H54 (cell line): ENCODE results near the gene TREM1.

Source experiments
- DNase-seq: peaks from one replicate; pipeline ENCODE4 v3.0.0; 2011; ENCODE audit warnings: low spot score, mixed read lengths; ENCODE audit not compliant: insufficient read length
- FAIRE-seq: peaks from 3 replicates; lab custom pipeline; 2011; peaks lifted over from hg19 to GRCh38; lab: Jason Lieb, UNC
- POLR2A ChIP-seq: IDR thresholded peaks from 2 replicates; pipeline ENCODE4 v1.6.1; 2011; ENCODE audit warnings: low read depth, mild to moderate bottlenecking, low read length

Gene TREM1

DNA sequence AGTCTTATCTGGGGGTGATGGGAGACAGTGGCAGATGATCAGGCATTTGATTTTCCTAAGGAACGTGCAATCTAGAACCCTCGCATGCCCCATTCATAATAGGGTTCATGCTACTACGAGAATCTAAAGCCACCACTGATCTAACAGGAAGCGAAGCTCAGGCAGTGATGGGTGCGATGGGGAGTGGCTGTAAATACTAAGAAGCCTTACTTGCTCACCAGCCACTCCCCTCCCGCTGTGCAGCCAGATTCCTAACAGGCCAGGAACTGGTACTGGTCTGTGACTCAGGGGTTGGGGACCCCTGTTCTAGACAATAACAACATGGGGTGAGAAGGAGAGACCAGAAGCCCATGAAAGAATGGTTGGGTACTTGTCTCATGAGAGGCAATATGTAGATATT is 53.8 kb downstream of the TREM1 start:
- FAIRE-seq (no peak), DNase-seq (no peak)
- no peak for TF ChIP-seq POLR2A

GRCh38 chr6:41231246-41231645 is 55.2 kb downstream of the TREM1 start:
- DNase-seq (no peak), FAIRE-seq (no peak)
- no peak for TF ChIP-seq POLR2A

DNA sequence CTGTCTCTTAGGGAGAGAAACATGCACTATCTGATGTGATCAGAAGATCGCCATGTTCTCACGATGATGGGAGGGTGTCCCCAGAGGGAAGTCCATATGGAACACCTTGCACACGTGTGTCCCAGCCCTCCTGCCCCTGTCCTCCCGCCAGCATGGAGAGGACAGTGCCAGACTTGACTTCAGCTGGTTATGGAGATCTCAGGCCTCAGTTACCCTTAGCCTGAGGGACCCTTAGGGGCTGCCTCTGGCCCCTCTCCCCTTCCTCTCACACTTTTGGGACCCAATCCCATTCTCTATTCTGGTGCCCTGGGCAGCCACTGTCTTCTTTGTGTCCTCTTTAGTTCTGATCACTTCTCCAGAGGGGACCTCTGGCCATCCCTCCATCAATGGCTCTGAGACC is 56.8 kb downstream of the TREM1 start:
- FAIRE-seq: no peak
- DNase-seq: no peak
- no peak for TF ChIP-seq POLR2A

- no peak for FAIRE-seq
- DNase-seq: no peak
- TF ChIP-seq POLR2A: no peak
These were observed 57.9 kb downstream of the TREM1 start for GRCh38 chr6:41228616-41229015.

DNA sequence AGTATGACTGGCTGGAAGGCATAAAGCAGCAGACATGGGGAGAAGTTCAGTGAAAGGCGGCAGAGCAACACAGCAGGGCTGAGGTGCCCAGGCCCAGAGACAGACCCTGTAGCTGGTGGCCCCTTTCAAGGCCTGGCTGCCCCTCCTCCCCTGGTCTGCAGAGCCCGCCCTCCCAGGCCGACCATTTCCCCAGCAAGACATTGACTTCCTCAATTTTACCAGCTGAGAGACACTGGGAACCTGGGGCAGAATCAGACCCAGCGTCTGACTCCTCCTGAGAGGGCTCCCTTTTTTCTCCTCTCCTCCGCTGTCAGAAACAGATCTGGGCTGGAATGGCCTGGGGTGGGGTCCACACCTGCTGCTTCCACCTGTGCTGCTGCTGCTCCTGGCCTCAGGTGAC is 58.4 kb downstream of the TREM1 start, which contains the start of gene TREML4:
Gene TREML4 (plus strand): TSS at position 254 of the 400 bp plus-strand sequence. CDS start 79 bp downstream, at position 333.
- FAIRE-seq (no peak), DNase-seq (no peak)
- no peak for TF ChIP-seq POLR2A

- no peak for TF ChIP-seq POLR2A
- DNase-seq (no peak), FAIRE-seq (no peak)
These were observed 59.7 kb downstream of the TREM1 start for GRCh38 chr6:41226752-41227151.

GRCh38 chr6:41224800-41225199 is 61.7 kb downstream of the TREM1 start:
- no peak for DNase-seq
- no peak for TF ChIP-seq POLR2A
- no peak for FAIRE-seq
